ENCODE results near the gene NAALADL2.

NAALADL2 gene

DNA sequence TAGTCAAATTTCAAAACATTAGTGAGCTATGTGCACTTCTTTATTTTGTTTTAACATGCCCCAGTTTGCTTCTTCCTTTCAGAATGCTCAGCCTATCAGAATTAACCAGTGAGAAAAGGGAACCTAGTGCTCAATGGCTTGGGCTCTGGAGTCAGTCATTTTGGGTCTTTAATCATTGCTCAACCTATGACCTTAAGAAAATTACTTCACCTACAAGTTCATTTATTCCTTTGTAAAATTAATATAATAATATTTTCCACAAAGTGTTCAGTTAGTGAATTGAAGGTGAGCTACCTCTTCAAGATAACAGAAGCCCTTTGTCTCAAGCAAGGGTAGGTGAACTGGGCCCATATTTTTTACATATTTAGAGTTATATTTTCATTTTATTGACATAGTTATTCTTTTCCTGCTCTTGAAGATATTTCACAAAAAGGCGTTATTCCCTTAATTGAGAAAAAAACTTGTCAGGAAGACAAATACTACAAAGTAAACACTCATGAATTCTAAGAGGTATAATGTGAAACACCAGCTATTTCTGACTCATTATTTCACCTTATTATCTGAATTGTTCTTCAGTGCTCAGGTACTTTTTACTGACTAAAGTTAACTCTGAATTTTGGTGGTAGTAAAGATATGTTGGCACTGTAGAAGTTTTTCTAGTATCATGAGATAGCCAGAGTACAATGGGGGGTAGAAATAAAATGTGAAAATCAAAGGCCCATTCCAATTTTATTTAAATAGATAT, 415.5 kb downstream of the NAALADL2 start:
- Histone ChIP-seq H3K4me3 (ENCODE audit: low read depth, low read length) (no peak overlapping the region), H3K27me3 (ENCODE audit: control insufficient read depth, insufficient read depth, low read length) (no peaks in the 10 kb centered on the region), H3K36me3 (ENCODE audit: control insufficient read depth, insufficient read depth, low read length) (no peaks in the 10 kb centered on the region), H3K27ac (ENCODE audit: low read depth, low read length) (no peak overlapping the region), H3K9ac (ENCODE audit: low read length) (no peak overlapping the region), H3K4me1 (ENCODE audit: control insufficient read depth, insufficient read depth, low read length) (no peaks in the 10 kb centered on the region), H3K9me3 (ENCODE audit: control insufficient read depth, insufficient read depth, low read depth, low read length) (no peaks in the 10 kb centered on the region)

DNA sequence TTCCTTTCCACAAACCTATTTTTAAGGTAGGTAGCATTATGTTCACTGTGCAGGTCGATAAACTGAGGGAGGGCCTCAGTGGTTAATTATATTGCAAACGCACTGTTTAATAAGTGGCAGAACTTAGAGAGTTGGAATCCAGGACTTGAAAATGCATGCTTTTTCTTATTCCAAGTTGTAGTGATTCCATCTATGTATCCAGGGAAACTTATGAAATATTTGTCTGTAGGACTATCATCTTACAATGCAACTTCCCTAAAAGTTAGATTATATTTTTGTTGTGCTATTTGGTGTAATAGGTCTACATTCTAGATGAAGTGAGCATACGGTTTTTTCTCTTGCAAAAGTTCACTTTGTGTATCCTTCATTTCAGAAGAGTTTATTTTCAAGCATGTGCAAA, 419.5 kb downstream of the NAALADL2 start:
- no peaks in the 10 kb centered on the region for H3K27me3 ChIP-seq (ENCODE audit: control insufficient read depth, insufficient read depth, low read length)
- H3K27ac ChIP-seq (ENCODE audit: low read depth, low read length), result no peak overlapping the region
- no peak overlapping the region for H3K9ac ChIP-seq (ENCODE audit: low read length)
- no peaks in the 10 kb centered on the region for H3K9me3 ChIP-seq (ENCODE audit: control insufficient read depth, insufficient read depth, low read depth, low read length)
- H3K4me3 ChIP-seq (ENCODE audit: low read depth, low read length), result no peak overlapping the region
- no peaks in the 10 kb centered on the region for H3K4me1 ChIP-seq (ENCODE audit: control insufficient read depth, insufficient read depth, low read length)
- H3K36me3 ChIP-seq (ENCODE audit: control insufficient read depth, insufficient read depth, low read length), result no peaks in the 10 kb centered on the region

DNA sequence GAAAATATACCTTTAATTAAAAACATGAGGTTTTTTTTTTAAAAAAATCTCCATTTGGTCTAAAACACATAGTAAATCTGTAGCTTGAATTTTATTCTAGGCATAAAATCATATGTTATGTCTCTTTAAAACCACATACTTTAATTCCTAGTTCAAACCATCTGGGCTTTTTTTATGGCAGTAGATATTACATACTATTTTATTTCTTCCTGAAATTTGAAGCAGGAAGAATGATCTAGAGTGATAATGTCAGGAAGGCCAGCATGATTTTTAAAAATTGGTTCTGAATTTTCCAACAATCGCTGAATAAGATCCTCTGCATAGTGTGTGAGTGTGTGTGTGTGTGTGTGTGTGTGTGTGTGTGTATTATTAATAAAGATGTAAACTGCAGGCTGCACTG, 420.3 kb downstream of the NAALADL2 start:
- Histone ChIP-seq H3K9me3 (ENCODE audit: control insufficient read depth, insufficient read depth, low read depth, low read length) (no peaks in the 10 kb centered on the region), H3K4me1 (ENCODE audit: control insufficient read depth, insufficient read depth, low read length) (no peaks in the 10 kb centered on the region), H3K27ac (ENCODE audit: low read depth, low read length) (no peak overlapping the region), H3K27me3 (ENCODE audit: control insufficient read depth, insufficient read depth, low read length) (no peaks in the 10 kb centered on the region), H3K4me3 (ENCODE audit: low read depth, low read length) (no peak overlapping the region), H3K36me3 (ENCODE audit: control insufficient read depth, insufficient read depth, low read length) (no peaks in the 10 kb centered on the region), H3K9ac (ENCODE audit: low read length) (no peak overlapping the region)

DNA sequence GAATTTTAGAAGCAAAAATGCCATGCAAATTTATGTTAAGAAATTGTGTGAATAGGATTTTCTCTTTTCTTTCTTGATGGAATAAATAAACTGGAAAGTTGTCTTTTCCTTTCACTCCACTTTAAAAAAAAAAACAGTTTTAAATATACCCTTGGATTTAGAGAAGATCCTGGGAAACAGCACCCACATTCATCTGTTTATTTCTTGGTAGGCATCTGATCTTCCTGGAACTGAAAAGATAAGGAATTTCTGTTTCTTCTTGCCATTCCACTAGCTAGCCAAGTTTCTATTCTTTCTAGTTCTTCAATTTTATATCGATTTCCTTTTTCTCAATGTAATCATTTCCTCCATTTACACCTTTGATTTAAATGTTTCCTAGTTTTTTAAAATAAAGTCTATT, 420.8 kb downstream of the NAALADL2 start:
- Histone ChIP-seq H3K36me3 (ENCODE audit: control insufficient read depth, insufficient read depth, low read length) (no peaks in the 10 kb centered on the region), H3K27me3 (ENCODE audit: control insufficient read depth, insufficient read depth, low read length) (no peaks in the 10 kb centered on the region), H3K4me1 (ENCODE audit: control insufficient read depth, insufficient read depth, low read length) (no peaks in the 10 kb centered on the region), H3K27ac (ENCODE audit: low read depth, low read length) (no peak overlapping the region), H3K9ac (ENCODE audit: low read length) (no peak overlapping the region), H3K9me3 (ENCODE audit: control insufficient read depth, insufficient read depth, low read depth, low read length) (no peaks in the 10 kb centered on the region), H3K4me3 (ENCODE audit: low read depth, low read length) (no peak overlapping the region)

DNA sequence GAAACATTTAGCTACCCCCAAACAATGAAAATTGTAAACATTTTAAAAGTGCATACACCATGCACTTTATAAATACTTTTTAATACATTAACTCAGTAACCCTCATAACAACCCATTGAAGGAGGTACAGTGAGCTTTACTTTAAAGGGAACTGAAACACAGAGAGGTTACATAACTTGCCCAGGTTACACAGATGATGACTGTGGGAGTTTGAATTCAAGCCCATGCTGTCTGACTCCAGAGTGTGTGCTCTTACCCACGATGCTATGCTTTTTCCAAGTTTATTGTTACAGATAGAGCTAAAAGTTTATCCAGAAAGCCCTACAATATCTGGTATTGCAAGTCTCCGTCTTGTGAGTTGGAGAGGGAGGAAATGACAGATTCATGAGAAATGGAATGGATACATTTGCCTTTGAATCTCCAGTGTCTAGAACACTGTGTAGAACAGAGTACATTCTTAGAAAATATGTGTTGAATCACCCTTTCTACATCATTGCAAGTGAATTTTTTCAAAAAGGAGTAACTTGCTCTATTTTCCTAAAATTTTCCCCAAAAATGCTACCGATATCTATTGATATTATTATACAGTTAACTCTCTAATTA, 428.3 kb downstream of the NAALADL2 start:
- Histone ChIP-seq H3K9me3 (ENCODE audit: control insufficient read depth, insufficient read depth, low read depth, low read length) (no peaks in the 10 kb centered on the region), H3K4me3 (ENCODE audit: low read depth, low read length) (no peak overlapping the region), H3K27me3 (ENCODE audit: control insufficient read depth, insufficient read depth, low read length) (no peaks in the 10 kb centered on the region), H3K9ac (ENCODE audit: low read length) (no peak overlapping the region), H3K27ac (ENCODE audit: low read depth, low read length) (no peak overlapping the region), H3K36me3 (ENCODE audit: control insufficient read depth, insufficient read depth, low read length) (no peaks in the 10 kb centered on the region), H3K4me1 (ENCODE audit: control insufficient read depth, insufficient read depth, low read length) (no peaks in the 10 kb centered on the region)

DNA sequence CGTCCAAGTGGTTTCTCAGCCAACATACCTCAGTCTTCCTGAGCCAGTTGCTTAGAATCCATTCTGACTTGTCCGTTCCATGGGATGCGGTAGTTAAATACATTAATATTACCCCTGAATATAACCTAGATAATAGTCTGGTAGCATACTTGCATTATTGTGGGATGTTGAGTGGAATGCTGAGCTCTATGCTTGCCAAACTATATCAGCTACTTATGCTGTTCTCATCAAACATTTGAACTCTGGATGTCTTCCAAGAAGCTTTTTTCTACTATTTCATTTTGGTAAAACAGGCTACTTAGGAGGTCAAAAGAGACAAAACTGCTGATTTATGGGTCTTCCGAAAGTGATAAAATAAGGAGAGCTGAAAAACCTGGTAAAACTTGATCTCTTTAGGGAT, 429.5 kb downstream of the NAALADL2 start:
- Histone ChIP-seq H3K9ac (ENCODE audit: low read length) (no peak overlapping the region), H3K9me3 (ENCODE audit: control insufficient read depth, insufficient read depth, low read depth, low read length) (no peaks in the 10 kb centered on the region)

DNA sequence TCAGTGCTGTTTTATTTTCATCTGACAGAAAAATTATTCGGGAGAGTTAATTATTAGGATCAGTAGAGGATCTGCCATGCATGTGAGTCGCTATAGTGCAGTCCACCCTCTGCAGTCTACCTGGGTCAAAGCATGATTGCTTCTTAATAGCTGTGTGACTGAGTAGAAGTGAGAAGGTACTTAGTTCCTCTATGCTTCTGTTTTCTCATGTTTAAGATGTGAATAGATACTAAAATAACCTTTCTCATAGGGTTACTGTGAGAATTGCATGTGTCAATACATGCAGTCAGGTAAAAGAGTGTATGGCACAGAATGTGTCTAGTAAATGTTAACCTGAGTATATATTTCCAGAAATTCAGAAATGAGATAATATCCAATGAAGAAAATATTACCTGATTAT, 435.7 kb downstream of the NAALADL2 start:
- no peak overlapping the region for H3K27ac ChIP-seq (ENCODE audit: low read depth, low read length)
- H3K4me1 ChIP-seq (ENCODE audit: control insufficient read depth, insufficient read depth, low read length), result no peaks in the 10 kb centered on the region
- no peak overlapping the region for H3K9ac ChIP-seq (ENCODE audit: low read length)
- H3K9me3 ChIP-seq (ENCODE audit: control insufficient read depth, insufficient read depth, low read depth, low read length), result no peaks in the 10 kb centered on the region
- H3K4me3 ChIP-seq (ENCODE audit: low read depth, low read length), result no peak overlapping the region
- H3K27me3 ChIP-seq (ENCODE audit: control insufficient read depth, insufficient read depth, low read length), result no peaks in the 10 kb centered on the region
- no peaks in the 10 kb centered on the region for H3K36me3 ChIP-seq (ENCODE audit: control insufficient read depth, insufficient read depth, low read length)

More for the DNA sequence above, 429.5 kb downstream of the NAALADL2 start:
- H3K27me3 ChIP-seq (ENCODE audit: control insufficient read depth, insufficient read depth, low read length), result no peaks in the 10 kb centered on the region
- H3K27ac ChIP-seq (ENCODE audit: low read depth, low read length), result no peak overlapping the region
- H3K4me1 ChIP-seq (ENCODE audit: control insufficient read depth, insufficient read depth, low read length), result no peaks in the 10 kb centered on the region
- no peak overlapping the region for H3K4me3 ChIP-seq (ENCODE audit: low read depth, low read length)
- no peaks in the 10 kb centered on the region for H3K36me3 ChIP-seq (ENCODE audit: control insufficient read depth, insufficient read depth, low read length)

DNA sequence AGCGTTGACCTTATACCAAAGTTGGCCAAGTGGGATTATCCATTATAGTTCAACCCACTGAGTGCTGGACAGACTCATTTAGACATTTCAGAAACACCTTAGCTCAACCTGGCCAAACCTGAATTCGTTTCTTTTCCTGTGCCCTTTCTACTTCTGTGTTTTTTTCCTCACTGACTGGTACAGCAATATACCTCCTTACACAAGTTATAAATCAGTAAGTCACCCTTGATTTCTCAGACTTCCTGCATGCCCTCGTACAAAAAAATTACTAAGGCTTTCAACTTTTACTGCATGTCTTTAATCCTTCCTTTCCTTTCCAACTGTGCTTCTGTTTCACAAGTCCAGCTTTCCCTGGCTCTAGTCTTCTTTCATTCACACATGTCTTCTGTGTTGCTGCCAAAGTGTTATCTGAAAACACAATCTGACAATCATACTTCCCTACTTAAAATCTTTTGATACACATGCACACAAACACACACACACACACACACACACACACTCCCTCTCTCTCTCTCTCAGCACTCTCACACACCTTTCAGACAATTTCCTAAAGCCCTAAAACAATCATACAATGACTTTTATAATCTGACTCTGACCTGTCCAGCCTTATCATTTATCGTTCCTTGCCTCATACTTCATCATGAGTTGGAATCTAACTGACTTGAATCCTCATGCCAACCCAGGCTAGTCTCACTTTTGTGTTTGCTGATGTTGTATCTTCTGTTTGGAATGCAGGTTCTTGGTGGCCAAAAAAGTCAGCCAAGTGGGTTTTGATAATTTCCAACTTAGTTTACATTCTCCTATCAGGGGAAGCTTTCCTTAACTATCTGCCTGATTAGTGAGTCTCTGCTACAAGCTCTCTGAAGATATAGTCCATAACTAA, 436.4 kb downstream of the NAALADL2 start:
- Histone ChIP-seq H3K4me3 (ENCODE audit: low read depth, low read length) (no peak overlapping the region), H3K27ac (ENCODE audit: low read depth, low read length) (no peak overlapping the region), H3K4me1 (ENCODE audit: control insufficient read depth, insufficient read depth, low read length) (no peaks in the 10 kb centered on the region), H3K36me3 (ENCODE audit: control insufficient read depth, insufficient read depth, low read length) (no peaks in the 10 kb centered on the region), H3K9ac (ENCODE audit: low read length) (no peak overlapping the region), H3K9me3 (ENCODE audit: control insufficient read depth, insufficient read depth, low read depth, low read length) (no peaks in the 10 kb centered on the region), H3K27me3 (ENCODE audit: control insufficient read depth, insufficient read depth, low read length) (no peaks in the 10 kb centered on the region)

DNA sequence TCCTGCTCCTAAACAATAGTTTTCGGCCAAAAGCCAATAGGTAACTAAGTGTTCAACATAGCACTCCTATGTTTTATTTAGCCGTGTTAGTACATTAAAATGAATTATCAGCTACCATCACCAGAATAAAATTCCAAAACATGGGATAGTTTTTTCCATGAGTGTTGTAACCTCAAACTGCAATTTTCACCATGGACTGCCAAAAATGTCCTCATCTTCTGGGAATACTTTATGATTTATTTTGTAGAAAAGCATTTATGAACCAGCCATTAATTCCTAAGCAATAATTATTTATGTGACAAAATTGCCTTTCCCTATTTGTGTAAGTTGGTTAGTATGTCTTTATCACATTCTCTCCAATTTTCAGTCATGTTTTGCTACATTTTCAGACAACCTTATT, 438.1 kb downstream of the NAALADL2 start:
- no peaks in the 10 kb centered on the region for H3K9me3 ChIP-seq (ENCODE audit: control insufficient read depth, insufficient read depth, low read depth, low read length)
- H3K36me3 ChIP-seq (ENCODE audit: control insufficient read depth, insufficient read depth, low read length), result no peaks in the 10 kb centered on the region
- no peak overlapping the region for H3K9ac ChIP-seq (ENCODE audit: low read length)
- H3K4me3 ChIP-seq (ENCODE audit: low read depth, low read length), result no peak overlapping the region
- no peaks in the 10 kb centered on the region for H3K27me3 ChIP-seq (ENCODE audit: control insufficient read depth, insufficient read depth, low read length)
- H3K4me1 ChIP-seq (ENCODE audit: control insufficient read depth, insufficient read depth, low read length), result no peaks in the 10 kb centered on the region
- H3K27ac ChIP-seq (ENCODE audit: low read depth, low read length), result no peak overlapping the region

DNA sequence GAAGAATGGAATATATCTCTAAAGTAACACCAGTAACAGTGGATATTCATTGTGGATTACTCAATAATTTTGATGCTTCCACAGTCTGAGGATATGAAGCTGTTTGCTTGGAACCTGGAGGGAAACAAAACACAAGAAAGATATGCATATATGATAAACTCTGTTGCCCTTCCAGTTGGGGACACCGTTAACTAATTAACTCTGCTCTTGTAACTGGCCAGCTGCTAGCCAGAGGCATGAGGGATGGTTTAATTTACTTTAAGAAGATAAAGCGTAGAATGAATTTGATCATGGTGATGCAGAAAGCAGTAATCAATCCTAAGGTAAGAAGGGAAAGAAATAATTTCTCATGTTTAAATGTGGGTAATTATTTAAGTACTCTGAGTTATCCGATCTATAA, 442.6 kb downstream of the NAALADL2 start:
- H3K4me1 ChIP-seq (ENCODE audit: control insufficient read depth, insufficient read depth, low read length), result no peaks in the 10 kb centered on the region
- H3K9me3 ChIP-seq (ENCODE audit: control insufficient read depth, insufficient read depth, low read depth, low read length), result no peaks in the 10 kb centered on the region
- no peak overlapping the region for H3K27ac ChIP-seq (ENCODE audit: low read depth, low read length)

DNA sequence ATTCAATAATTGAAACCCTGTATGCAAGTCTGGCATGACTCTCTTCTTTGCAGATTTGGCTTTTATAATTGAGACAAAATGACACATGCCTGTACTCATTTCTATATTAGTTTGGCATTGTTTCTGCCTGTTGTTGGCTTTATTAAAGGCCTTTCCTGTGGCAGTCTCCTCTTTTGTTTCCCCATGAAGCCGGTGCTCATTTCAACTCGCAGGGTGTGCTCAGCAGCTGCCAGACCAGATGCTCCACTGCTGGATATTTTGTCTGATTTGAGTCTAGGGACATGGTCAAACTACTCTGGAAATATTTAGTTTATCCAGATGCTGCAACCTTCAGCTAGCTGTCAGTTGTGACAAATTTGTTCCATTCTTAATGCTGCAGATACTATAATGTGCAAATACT, 445.3 kb downstream of the NAALADL2 start:
- H3K27ac ChIP-seq (ENCODE audit: low read depth, low read length), result no peak overlapping the region
- no peaks in the 10 kb centered on the region for H3K36me3 ChIP-seq (ENCODE audit: control insufficient read depth, insufficient read depth, low read length)
- H3K27me3 ChIP-seq (ENCODE audit: control insufficient read depth, insufficient read depth, low read length), result no peaks in the 10 kb centered on the region
- no peaks in the 10 kb centered on the region for H3K9me3 ChIP-seq (ENCODE audit: control insufficient read depth, insufficient read depth, low read depth, low read length)
- no peak overlapping the region for H3K9ac ChIP-seq (ENCODE audit: low read length)
- H3K4me3 ChIP-seq (ENCODE audit: low read depth, low read length), result no peak overlapping the region
- no peaks in the 10 kb centered on the region for H3K4me1 ChIP-seq (ENCODE audit: control insufficient read depth, insufficient read depth, low read length)

More for the DNA sequence above, 442.6 kb downstream of the NAALADL2 start:
- no peaks in the 10 kb centered on the region for H3K36me3 ChIP-seq (ENCODE audit: control insufficient read depth, insufficient read depth, low read length)
- H3K9ac ChIP-seq (ENCODE audit: low read length), result no peak overlapping the region
- H3K27me3 ChIP-seq (ENCODE audit: control insufficient read depth, insufficient read depth, low read length), result no peaks in the 10 kb centered on the region
- no peak overlapping the region for H3K4me3 ChIP-seq (ENCODE audit: low read depth, low read length)

Data from HUES6 (cell line).